PC-3 (cell line): ENCODE measurements around the gene GAL3ST1. TPM values are rescaled to one million over a fixed set of nuclear protein-coding genes. Genes with fewer than 3 reads are reported as not detected.

Experiments used
- ATAC-seq: fragments of 200-7000 bp; cut with Tn5 transposase; 2 replicates; pipeline ENCODE4 v1.9.1; 2020; ENCODE audit warnings: mild to moderate bottlenecking, moderate library complexity
- BruUV-seq: library from RNA; stranded (reverse); fragments of 400-500 nt; replicated peaks from 2 replicates; lab custom pipeline; 2021; lab: Mats Ljungman, UMichigan
- CTCF ChIA-PET: fragments of 300-600 bp; sonication (Branson Sonifier 250); formaldehyde crosslinking; loops from one replicate; lab custom pipeline; 2022; ENCODE audit warnings: antibody characterized with exemption; lab: Charles Lee
- POLR2A ChIA-PET: fragments of 300-600 bp; sonication (Branson Sonifier 250); formaldehyde crosslinking; loops from one replicate; lab custom pipeline; 2022; ENCODE audit warnings: antibody characterized with exemption; ENCODE audit not compliant: unreplicated experiment; lab: Charles Lee
- DNase-seq: peaks from one replicate; pipeline ENCODE4 v3.0.0-alpha.2; 2015
- H2AFZ ChIP-seq: fragments of 300-600 bp; sonication (generic); 2 replicates; pipeline ENCODE4 v1.6.0; 2016; ENCODE audit warnings: antibody characterized with exemption, low read length
- H3F3A ChIP-seq: fragments of 300-600 bp; sonication (generic); one replicate; pipeline ENCODE4 v1.6.0; 2017; ENCODE audit warnings: antibody characterized with exemption, low read length, control low read depth, mild to moderate bottlenecking; ENCODE audit not compliant: unreplicated experiment
- H3K27ac ChIP-seq: fragments of 300-600 bp; sonication (generic); 2 replicates; pipeline ENCODE4 v1.5.1; 2016; ENCODE audit warnings: mild to moderate bottlenecking, low read length
- H3K27me3 ChIP-seq: fragments of 300-600 bp; sonication (generic); 2 replicates; pipeline ENCODE4 v1.6.1; 2016; ENCODE audit warnings: low read length, mixed read lengths
- H3K36me3 ChIP-seq: fragments of 300-600 bp; sonication (generic); 2 replicates; pipeline ENCODE4 v1.6.1; 2016; ENCODE audit warnings: low read depth, mixed run types, low read length, mixed read lengths
- H3K4me1 ChIP-seq: fragments of 300-600 bp; sonication (generic); 2 replicates; pipeline ENCODE4 v1.5.1; 2016; ENCODE audit warnings: low read length; ENCODE audit not compliant: insufficient read depth
- H3K4me2 ChIP-seq: fragments of 300-600 bp; sonication (generic); 2 replicates; pipeline ENCODE4 v1.6.0; 2016; ENCODE audit warnings: low read length
- H3K4me3 ChIP-seq: fragments of 300-600 bp; sonication (generic); 2 replicates; pipeline ENCODE4 v1.5.1; 2016; ENCODE audit warnings: mild to moderate bottlenecking, low read length, mixed read lengths
- H3K79me2 ChIP-seq: fragments of 300-600 bp; sonication (generic); 2 replicates; pipeline ENCODE4 v1.6.1; 2017; ENCODE audit warnings: low read length, mixed read lengths
- H3K9ac ChIP-seq: fragments of 300-600 bp; sonication (generic); 2 replicates; pipeline ENCODE4 v1.6.0; 2016; ENCODE audit warnings: mild to moderate bottlenecking, low read length
- H3K9me2 ChIP-seq: fragments of 300-600 bp; sonication (generic); replicated peaks from 2 replicates; pipeline ENCODE4 v1.6.1; 2016; ENCODE audit warnings: mixed run types, low read length, mixed read lengths
- H3K9me3 ChIP-seq: fragments of 300-600 bp; sonication (generic); 2 replicates; pipeline ENCODE4 v1.6.1; 2016; ENCODE audit warnings: low read length, mixed read lengths
- H4K20me1 ChIP-seq: fragments of 300-600 bp; sonication (generic); 2 replicates; pipeline ENCODE4 v1.6.1; 2016; ENCODE audit warnings: low read length, mixed read lengths
- CTCF ChIP-seq: fragments of 300-600 bp; sonication (generic); conservative IDR thresholded peaks from 2 replicates; pipeline ENCODE4 v1.5.1; 2017; ENCODE audit warnings: antibody characterized with exemption, low read depth, mild to moderate bottlenecking, low read length
- EZH2 ChIP-seq: fragments of 300-600 bp; sonication (generic); IDR thresholded peaks from one replicate; pipeline ENCODE4 v1.6.1; 2017; ENCODE audit warnings: antibody characterized with exemption, mild to moderate bottlenecking, low read length; ENCODE audit not compliant: unreplicated experiment
- EZH2phosphoT487 ChIP-seq: fragments of 300-600 bp; sonication (generic); IDR thresholded peaks from 2 replicates; pipeline ENCODE4 v1.6.1; 2018; ENCODE audit warnings: mild to moderate bottlenecking, antibody characterized with exemption, low read length, borderline replicate concordance
- intact Hi-C: fragments of 100-400 bp; cut with micrococcal nuclease; formaldehyde crosslinking; loops from 2 replicates; pipeline ENCODE4 v1.9.0; 2023
- total RNA-seq: library from RNA; depleted of rRNA; stranded (reverse); fragments of >200 nt; gene quantifications from 2 replicates; pipeline ENCODE4 v1.2.3, GENCODE V29; 2014

The GAL3ST1 gene
- total RNA-seq, 1 experiment from 2014 or later, result not detected

DNA sequence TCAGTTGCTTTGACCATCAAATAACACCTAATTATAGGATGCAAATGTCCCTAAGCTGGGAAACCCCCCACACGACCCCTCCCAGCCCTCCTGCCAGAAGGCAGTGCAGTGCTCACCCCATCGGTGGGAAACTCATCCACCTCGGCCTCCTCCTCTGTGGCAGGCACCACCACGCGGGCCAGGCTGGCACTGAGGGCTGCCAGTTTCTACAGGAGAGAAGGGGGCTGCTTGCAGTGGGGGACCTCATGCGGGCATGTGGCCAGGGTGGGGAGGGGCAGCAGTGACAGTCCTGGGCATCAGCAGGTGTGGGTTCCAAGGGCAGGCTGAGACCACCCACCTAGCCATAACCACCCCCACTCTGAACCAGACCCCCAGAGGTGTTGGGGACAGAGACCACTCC, 6.4 kb upstream of the GAL3ST1 start:
- no peak overlapping the region for H3K4me2 ChIP-seq
- no peaks in the 10 kb centered on the region for H3K27me3 ChIP-seq
- H4K20me1 ChIP-seq, result no peaks in the 10 kb centered on the region
- intact Hi-C loops, result no loop called here
- no peaks in the 10 kb centered on the region for H3K79me2 ChIP-seq
- H3K4me3 ChIP-seq, result no peak overlapping the region
- no peaks in the 10 kb centered on the region for H3K9me2 ChIP-seq
- H2AFZ ChIP-seq, result no peak overlapping the region
- BruUV-seq, result no TSS peak
- no peak overlapping the region for H3K9ac ChIP-seq
- H3K27ac ChIP-seq, result no peak overlapping the region
- CTCF ChIA-PET, result no interaction called here
- H3K9me3 ChIP-seq, result no peaks in the 10 kb centered on the region
- H3K4me1 ChIP-seq, result no peaks in the 10 kb centered on the region
- H3F3A ChIP-seq, result no peaks in the 10 kb centered on the region
- H3K36me3 ChIP-seq, result peaks cover 27% of the 10 kb centered on the region
- DNase-seq, result no peak
- POLR2A ChIA-PET, result no interaction called here
- no peak for ATAC-seq
- TF ChIP-seq EZH2 (no peak), EZH2phosphoT487 (no peak), CTCF (no peak)

DNA sequence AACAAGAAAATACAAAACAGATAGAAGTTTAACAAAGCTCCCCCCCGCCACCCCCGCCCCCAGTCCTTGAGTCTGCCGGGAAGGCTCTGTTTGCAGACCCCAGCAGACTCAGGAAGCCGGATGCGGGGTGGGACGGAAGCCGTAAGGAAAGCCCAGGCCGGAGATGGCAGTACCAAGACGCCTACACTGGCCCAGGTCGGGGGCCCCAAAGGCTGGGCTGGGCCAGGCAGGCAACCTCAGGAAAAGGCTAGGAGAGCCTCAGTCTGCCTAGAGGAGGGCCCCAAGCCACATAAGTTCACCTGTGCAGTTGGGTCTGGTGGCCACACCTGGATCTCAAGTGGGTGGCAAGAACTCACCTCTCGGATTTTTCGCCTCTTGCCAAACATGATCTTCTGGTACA, 4.0 kb upstream of the GAL3ST1 start:
- Histone ChIP-seq H3K9me3 (no peaks in the 10 kb centered on the region), H3K27me3 (no peaks in the 10 kb centered on the region), H3K4me3 (no peak overlapping the region), H3K79me2 (no peaks in the 10 kb centered on the region), H3K27ac (no peak overlapping the region), H3K4me2 (no peak overlapping the region), H3K9me2 (no peaks in the 10 kb centered on the region), H3K4me1 (no peaks in the 10 kb centered on the region), H2AFZ (no peak overlapping the region), H3K9ac (no peak overlapping the region), H3K36me3 (peaks cover 19% of the 10 kb centered on the region), H3F3A (no peaks in the 10 kb centered on the region), H4K20me1 (no peaks in the 10 kb centered on the region)
- POLR2A ChIA-PET, result no interaction called here
- CTCF ChIA-PET, result no interaction called here
- intact Hi-C loops, result no loop called here
- no peak for DNase-seq
- ATAC-seq, result no peak
- no peak for TF ChIP-seq CTCF
- TF ChIP-seq EZH2phosphoT487, result no peak
- TF ChIP-seq EZH2, result no peak
- no TSS peak for BruUV-seq

- Histone ChIP-seq H3K27ac (no peak overlapping the region), H3K9me2 (no peaks in the 10 kb centered on the region), H3K9ac (no peak overlapping the region), H3K79me2 (no peaks in the 10 kb centered on the region), H3F3A (no peaks in the 10 kb centered on the region), H3K27me3 (no peaks in the 10 kb centered on the region), H3K36me3 (peaks cover 16% of the 10 kb centered on the region), H3K4me2 (no peak overlapping the region), H3K4me1 (no peaks in the 10 kb centered on the region), H2AFZ (no peak overlapping the region), H3K4me3 (no peak overlapping the region), H4K20me1 (no peaks in the 10 kb centered on the region), H3K9me3 (no peaks in the 10 kb centered on the region)
- POLR2A ChIA-PET, result no interaction called here
- CTCF ChIA-PET, result no interaction called here
- intact Hi-C loops, result no loop called here
- no TSS peak for BruUV-seq
- no peak for ATAC-seq
- TF ChIP-seq CTCF (no peak), EZH2phosphoT487 (no peak), EZH2 (no peak)
- no peak for DNase-seq
These were observed 1.4 kb upstream of the GAL3ST1 start for GRCh38 chr22:30575859-30576258.
